ENCODE results near the gene NFE2. TPM values are rescaled to one million over a fixed set of nuclear protein-coding genes. Genes with fewer than 3 reads are reported as not detected.

The NFE2 gene
- total and polyA plus RNA-seq, 2 donors (not counting 3 experiments of a cell fraction or from before 2014, with no cell fraction given) = not detected

DNA sequence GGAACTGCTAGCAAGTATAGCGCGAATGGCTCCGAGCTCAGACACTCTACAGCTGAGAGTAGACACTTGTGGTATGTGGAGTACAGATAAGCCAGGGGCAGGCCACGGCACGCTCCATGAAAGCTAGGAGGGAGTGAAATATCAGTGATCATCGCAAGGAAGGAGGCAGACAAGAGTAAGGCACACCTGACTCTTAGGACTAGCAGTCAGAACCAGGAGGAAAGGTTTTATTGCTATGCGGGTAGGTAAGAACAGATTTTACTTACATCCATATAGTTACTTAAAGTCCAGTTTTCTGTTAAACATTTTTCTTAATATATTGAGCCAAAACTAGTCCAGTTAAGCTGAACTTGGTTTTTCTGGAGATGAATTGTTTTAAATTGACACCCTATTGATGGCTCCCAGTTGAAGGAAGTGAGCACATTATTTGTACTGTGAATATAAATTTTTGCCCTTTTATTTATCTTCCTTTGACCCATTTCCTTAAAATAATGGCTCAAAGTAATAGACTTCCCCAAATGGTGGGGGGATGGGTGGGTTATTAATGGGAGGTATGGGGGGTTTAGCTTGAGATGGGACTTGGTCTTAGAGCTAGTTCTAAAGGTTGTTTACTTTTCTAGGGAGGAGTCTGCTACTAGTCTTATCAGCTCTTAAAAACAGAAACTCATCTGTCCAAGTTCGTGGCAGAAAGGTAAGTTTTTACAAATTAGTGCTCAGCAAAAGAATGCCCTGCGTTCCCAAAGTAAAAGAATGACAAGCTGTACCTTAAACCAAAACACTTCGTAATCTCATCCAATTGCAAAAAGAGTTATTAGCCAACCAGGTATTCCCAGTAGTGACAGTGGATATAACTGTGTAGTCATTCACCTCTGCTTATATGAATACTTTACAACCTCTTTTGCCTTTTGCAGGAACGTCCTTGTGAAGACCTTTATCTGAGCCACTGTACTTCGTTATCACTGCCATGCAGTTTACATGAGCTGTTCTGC is 14.5 kb downstream of the NFE2 start:
- ChIA-PET POLR2A (interaction anchor here (0.6 to 1.6 kb wide), 6 partner anchors 10 to 58 kb away, joined by 3 to 6 read pairs (median 4); partner anchors contain the start of gene COPZ1), CTCF (interaction anchor here (0.5 to 3.8 kb wide), 11 partner anchors 10 to 188 kb away, joined by 3 to 20 read pairs (median 5); partner anchors contain the start of genes COPZ1 and NFE2)
- peaks cover 20 to 37% of the 10 kb centered on the region in 2 experiments for H3K36me3 ChIP-seq (ENCODE audit: control insufficient read depth in 2 of 2, extremely low read depth in 1 of 2, insufficient read depth in 2 of 2, low read length in 2 of 2)
- H2AFZ ChIP-seq (ENCODE audit: low read depth, low read length) = no peak overlapping the region
- TF ChIP-seq EZH2 (IDR thresholded peaks at IDR 0.05; ENCODE audit: borderline replicate concordance, low read depth, low read length, severe bottlenecking) (no peak), FOS (IDR thresholded peaks at IDR 0.05; ENCODE audit: borderline replicate concordance, insufficient read depth, low read length) (no peak), GATA2 (IDR thresholded peaks at IDR 0.05; ENCODE audit: insufficient read depth, insufficient read length, low read depth, low read length) (no peak), CTCF (IDR thresholded peaks at IDR 0.05; ENCODE audit: extremely low read depth in 1 of 2, insufficient read depth in 1 of 2, low read depth in 1 of 2, low read length in 2 of 2) (no peak), MYC (IDR thresholded peaks at IDR 0.05; ENCODE audit: low read depth, low read length) (no peak), JUN (IDR thresholded peaks at IDR 0.05; ENCODE audit: borderline replicate concordance, insufficient read depth, insufficient read length, low read depth) (no peak), POLR2AphosphoS5 (IDR thresholded peaks at IDR 0.05; ENCODE audit: insufficient read depth, low read depth, low read length) (peak; percentile 45), POLR2A (IDR thresholded peaks at IDR 0.05; ENCODE audit: low read depth, low read length) (peak; percentile 41)
- TF ChIP-seq, protein P1, sequence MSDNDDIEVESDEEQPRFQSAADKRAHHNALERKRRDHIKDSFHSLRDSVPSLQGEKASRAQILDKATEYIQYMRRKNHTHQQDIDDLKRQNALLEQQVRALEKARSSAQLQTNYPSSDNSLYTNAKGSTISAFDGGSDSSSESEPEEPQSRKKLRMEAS (IDR thresholded peaks at IDR 0.05; ENCODE audit: insufficient read depth, insufficient read length) = no peak
- peak overlapping the region; percentile 5 for H3K4me2 ChIP-seq (ENCODE audit: insufficient read depth, low read length)
- peaks cover 41% of the 10 kb centered on the region for H3K79me2 ChIP-seq (ENCODE audit: control insufficient read depth, insufficient read depth, low read length)
- FAIRE-seq (no peak), DNase-seq (ENCODE audit: low read depth, low spot score) (no peak)
- H3K9ac ChIP-seq (replicated peaks; ENCODE audit: extremely low read depth, insufficient read depth, low read length) = no peak overlapping the region
- H3K9me1 ChIP-seq (replicated peaks; ENCODE audit: control insufficient read depth, extremely low read depth, insufficient read depth, low read length) = no peaks in the 10 kb centered on the region
- BruUV-seq (replicated peaks) = no TSS peak
- no peak overlapping the region for H3K27ac ChIP-seq (ENCODE audit: insufficient read depth, low read depth, low read length)
- no peaks in the 10 kb centered on the region for H3K9me3 ChIP-seq (replicated peaks; ENCODE audit: control insufficient read depth, insufficient read depth, low read length)
- intact Hi-C loops (cut with micrococcal nuclease) = no loop called here
- H3K4me1 ChIP-seq (ENCODE audit: control insufficient read depth, extremely low read depth, insufficient read depth, low read length) = peaks cover 31% of the 10 kb centered on the region
- H3K27me3 ChIP-seq (ENCODE audit: control insufficient read depth in 2 of 2, insufficient read depth in 2 of 2, low read length in 2 of 2) = no peaks in the 10 kb centered on the region
- dilution Hi-C loops (cut with MboI; ENCODE audit: extremely low pct_ligation_motif_present, low sequenced_read_pairs) = no loop called here
- no peak overlapping the region for H3K4me3 ChIP-seq (replicated peaks in 1 of 3; ENCODE audit: insufficient read depth in 1 of 3, low read depth in 1 of 3, low read length in 3 of 3)
- peaks cover 16% of the 10 kb centered on the region for H4K20me1 ChIP-seq (replicated peaks; ENCODE audit: control insufficient read depth, extremely low read depth, insufficient read depth, low read length)
